HepG2 (cell line): ENCODE data around the gene MKS1.

Source experiments
- PAX8 ChIP-seq: sonication (generic); formaldehyde crosslinking; IDR thresholded peaks from 2 replicates; pipeline ENCODE4 v1.8.0; 2022; ENCODE audit warnings: mild to moderate bottlenecking, missing genetic modification reagents, borderline replicate concordance
- REL ChIP-seq: sonication (generic); formaldehyde crosslinking; conservative IDR thresholded peaks from 2 replicates; pipeline ENCODE4 v1.8.0; 2022; ENCODE audit warnings: mild to moderate bottlenecking, missing genetic modification reagents, moderate library complexity
- TF ChIP-seq, protein P1 (sequence below): sonication (generic); formaldehyde crosslinking; IDR thresholded peaks from 2 replicates; pipeline ENCODE4 v1.5.0; 2020; ENCODE audit warnings: mild to moderate bottlenecking, missing genetic modification reagents, moderate library complexity
- TF ChIP-seq, protein P2 (sequence below): sonication (generic); formaldehyde crosslinking; IDR thresholded peaks from 2 replicates; pipeline ENCODE4 v1.4.0; 2020; ENCODE audit warnings: missing genetic modification reagents, mild to moderate bottlenecking, borderline replicate concordance

DNA sequence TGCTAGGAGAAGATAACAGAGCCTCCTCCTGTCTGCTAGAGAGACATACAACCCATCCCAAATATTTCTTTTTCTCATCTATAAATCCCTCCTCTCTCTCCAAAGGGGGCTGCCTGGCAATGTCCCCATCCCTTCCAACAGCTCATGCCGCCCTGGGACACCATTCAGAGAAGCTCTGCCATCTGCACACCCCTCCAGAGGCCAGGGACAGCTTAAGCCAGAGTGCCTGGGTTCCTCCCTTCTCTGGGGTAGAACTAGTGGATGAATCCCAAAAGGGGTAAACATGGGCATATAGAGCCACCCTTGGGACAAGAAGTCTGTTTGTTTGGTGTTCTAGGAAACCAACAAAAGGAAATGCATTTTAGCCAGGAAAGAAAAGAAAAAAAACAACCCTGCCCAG is 16.8 kb upstream of the MKS1 start:
- TF ChIP-seq REL (no peak), PAX8 (CRISPR knock-in tag) (no peak)
- TF ChIP-seq, protein P1, sequence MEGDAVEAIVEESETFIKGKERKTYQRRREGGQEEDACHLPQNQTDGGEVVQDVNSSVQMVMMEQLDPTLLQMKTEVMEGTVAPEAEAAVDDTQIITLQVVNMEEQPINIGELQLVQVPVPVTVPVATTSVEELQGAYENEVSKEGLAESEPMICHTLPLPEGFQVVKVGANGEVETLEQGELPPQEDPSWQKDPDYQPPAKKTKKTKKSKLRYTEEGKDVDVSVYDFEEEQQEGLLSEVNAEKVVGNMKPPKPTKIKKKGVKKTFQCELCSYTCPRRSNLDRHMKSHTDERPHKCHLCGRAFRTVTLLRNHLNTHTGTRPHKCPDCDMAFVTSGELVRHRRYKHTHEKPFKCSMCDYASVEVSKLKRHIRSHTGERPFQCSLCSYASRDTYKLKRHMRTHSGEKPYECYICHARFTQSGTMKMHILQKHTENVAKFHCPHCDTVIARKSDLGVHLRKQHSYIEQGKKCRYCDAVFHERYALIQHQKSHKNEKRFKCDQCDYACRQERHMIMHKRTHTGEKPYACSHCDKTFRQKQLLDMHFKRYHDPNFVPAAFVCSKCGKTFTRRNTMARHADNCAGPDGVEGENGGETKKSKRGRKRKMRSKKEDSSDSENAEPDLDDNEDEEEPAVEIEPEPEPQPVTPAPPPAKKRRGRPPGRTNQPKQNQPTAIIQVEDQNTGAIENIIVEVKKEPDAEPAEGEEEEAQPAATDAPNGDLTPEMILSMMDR (CRISPR knock-in tag): no peak
- TF ChIP-seq, protein P2, sequence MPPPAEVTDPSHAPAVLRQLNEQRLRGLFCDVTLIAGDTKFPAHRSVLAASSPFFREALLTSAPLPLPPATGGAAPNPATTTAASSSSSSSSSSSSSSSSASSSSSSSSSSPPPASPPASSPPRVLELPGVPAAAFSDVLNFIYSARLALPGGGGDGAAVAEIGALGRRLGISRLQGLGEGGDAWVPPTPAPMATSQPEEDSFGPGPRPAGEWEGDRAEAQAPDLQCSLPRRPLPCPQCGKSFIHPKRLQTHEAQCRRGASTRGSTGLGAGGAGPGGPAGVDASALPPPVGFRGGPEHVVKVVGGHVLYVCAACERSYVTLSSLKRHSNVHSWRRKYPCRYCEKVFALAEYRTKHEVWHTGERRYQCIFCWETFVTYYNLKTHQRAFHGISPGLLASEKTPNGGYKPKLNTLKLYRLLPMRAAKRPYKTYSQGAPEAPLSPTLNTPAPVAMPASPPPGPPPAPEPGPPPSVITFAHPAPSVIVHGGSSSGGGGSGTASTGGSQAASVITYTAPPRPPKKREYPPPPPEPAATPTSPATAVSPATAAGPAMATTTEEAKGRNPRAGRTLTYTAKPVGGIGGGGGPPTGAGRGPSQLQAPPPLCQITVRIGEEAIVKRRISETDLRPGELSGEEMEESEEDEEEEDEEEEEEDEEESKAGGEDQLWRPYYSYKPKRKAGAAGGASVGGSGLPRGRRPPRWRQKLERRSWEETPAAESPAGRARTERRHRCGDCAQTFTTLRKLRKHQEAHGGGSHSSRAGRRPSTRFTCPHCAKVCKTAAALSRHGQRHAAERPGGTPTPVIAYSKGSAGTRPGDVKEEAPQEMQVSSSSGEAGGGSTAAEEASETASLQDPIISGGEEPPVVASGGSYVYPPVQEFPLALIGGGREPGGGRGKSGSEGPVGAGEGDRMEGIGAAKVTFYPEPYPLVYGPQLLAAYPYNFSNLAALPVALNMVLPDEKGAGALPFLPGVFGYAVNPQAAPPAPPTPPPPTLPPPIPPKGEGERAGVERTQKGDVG (CRISPR knock-in tag): no peak
